DMS153 (cell line): Measurements from ENCODE around the gene SOD3.

Experiments
- DNase-seq: peaks from one replicate; lab custom pipeline; 2025; lab: John Stamatoyannopoulos, UW

Gene SOD3

GRCh38 chr4:24775032-24775605 lies 20.3 kb upstream of the SOD3 start:
- no peak for DNase-seq

GRCh38 chr4:24775750-24776149 lies 19.6 kb upstream of the SOD3 start:
- DNase-seq: no peak

- DNase-seq: no peak
Measured at GRCh38 chr4:24777536-24778463, 17.6 kb upstream of the SOD3 start.

- no peak for DNase-seq
Measured at GRCh38 chr4:24778464-24779225, 16.7 kb upstream of the SOD3 start.

DNA sequence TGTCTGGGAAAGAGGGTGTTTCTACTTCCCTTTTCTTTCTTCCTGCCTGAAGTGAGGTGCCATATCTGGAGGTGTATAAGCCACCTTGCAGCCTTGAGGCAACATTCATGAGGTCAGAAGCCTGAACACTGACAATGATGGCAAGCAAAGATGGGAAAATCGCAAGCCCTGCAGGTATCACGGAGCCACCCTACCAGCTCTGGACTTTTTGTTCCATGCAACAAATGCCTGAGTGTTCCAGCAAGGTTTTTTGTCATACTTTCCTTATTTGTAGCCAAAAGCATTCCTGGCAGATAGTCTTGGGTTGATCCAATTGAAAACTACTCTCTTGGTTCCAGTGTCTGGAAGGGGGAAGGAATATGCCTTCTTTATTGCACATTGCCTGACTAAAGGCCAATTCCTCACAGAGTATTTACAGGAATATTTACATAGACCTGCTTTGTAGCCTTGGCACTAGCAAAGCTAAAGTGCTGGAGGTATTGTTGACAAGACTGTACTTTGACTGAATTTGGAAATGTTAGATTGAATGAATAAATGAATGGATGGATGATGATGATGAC lies 14.4 kb upstream of the SOD3 start:
- no peak for DNase-seq

DNA sequence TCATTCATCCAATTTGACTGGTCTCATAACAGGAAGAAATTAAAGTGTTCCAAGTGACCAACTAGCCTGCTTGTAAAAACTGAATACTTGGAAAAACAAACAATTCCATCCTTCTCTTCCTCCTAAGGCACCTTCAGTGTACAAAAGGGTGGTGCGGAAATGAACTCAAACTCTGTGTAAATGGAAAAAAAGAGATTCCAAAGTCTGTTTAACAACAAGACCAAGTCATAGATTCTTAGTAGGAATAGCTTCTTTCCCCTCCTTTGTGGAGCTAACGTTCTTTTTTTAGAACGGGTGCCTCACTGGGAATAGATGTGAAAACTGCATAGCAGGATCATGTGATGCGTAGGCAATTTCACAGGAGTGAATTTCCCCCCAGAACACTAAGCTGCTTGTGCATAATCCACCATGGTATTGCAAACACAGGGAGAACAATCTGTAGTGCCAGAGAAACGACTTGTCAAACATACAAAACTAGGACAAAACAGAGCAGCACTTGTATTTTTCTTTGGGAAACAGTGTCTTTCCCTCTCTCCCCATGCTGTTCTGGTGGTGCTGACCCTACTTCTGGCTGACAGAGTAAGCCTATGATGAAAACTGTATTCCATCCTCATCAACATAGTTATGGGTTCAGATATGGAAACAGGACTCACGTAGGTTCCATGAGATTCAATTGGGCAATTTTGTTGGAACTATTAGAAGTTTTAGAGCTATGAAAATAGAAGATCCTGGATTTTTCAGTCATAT lies 13.2 kb upstream of the SOD3 start:
- DNase-seq: no peak

DNA sequence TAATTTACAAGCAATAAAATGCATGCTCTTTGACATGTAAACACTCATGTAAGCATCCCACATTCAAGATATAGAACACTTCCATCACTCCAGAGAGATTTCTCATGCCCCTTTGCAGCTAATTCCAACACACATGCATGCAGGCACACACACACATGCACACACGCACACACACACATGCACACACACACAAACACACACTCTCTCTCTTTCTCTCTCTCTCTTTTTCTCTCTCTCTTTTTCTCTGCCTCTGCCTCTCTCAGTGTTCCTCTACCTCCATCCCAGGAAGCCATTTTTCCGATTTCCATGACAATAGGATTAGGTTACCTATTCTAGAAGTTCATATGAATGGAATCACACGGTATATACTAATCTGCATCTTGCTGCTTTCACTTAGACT lies 11.9 kb upstream of the SOD3 start:
- DNase-seq: no peak

DNA sequence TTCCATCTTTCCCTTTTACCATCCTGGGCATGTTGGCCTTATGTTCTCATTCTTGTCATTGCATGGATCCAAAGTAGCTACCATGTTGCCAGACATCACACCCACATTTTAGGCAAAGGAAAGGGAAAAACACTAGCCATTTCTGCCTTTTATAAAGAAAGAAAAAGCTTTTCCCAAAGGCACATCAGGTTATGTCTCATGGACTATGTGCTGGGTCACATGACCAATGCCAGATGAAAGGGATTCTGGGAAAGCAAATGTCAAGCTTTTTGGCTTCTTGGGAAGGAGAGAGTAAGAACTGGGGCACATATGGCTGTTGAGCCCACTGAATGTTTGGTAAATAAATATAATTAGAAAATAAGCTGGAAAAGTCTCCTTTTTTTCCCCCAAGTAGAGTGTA lies 4.3 kb upstream of the SOD3 start:
- DNase-seq: no peak

DNA sequence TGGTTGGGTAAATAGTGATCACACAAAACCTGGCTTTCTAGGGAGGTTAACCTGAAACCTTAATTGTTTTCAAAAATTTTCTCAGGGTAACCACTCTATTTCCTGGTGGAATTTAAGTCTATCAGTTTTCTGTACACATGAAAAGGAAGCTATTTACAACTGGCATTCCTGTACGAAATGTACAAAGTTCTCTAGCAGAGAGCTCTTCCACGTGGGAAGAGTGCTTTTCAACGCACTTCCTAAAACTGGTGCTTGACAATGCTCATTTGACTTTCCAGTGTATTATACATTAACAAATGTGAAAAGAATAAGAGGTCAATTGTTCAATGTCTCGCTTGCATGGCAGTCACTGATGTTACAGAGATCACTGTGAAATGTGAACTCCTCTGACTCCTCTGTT lies 2.8 kb upstream of the SOD3 start:
- no peak for DNase-seq

DNA sequence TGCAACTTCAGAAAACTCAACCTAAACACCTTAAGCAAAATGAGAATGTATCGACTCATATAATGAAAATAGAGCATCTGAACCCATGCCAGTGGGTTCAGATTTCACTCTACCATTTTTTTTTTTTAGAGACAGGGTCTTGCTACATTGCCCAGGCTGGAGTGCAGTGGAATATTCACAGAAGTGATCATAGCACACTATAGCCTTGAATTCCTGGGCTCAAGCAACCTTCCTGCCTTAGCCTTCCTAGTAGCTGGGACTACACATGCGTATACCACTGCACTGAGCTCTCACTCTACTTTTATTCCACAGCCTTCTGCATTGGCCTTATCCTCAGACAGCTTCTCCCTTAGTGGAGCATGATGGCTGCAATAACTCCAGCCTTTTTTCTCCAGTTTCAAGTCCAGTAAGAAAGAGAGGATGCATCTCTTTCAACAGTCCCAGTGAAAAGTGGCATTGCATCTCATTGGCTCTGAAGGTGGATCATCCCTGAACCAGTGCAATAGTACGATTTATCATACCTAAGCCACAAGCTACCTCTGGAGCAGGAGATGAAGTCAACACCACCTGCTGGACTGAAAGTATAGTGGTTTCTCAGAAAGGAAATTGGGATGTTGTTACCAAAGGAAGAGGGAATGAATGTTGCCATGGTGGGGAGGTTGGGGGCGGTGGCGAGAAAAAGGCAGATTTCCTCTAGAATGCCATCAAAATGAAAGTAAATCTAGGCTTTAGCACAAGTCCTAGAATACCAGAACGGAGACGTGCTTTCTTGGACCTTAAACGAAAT lies 2.0 kb upstream of the SOD3 start:
- DNase-seq: no peak

DNA sequence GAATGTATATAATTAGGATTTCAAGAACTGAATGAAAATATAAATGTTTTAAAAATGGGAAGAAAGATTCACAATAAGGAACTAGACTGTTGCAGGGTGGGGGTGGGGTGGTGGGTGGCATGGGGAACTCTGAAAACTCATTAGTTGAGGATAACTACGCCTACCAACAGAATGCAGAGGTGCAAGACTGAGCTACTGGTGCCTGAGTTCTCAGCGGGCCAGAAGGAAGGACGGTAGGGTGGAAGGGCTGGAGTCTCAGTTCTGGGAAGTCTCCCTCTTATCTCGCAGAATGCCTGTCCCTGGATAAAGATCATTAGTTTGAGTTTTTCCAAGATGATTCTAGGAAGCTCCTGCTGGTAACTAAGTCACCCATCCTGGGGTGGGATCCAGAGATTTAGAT lies 1.3 kb upstream of the SOD3 start:
- no peak for DNase-seq

DNA sequence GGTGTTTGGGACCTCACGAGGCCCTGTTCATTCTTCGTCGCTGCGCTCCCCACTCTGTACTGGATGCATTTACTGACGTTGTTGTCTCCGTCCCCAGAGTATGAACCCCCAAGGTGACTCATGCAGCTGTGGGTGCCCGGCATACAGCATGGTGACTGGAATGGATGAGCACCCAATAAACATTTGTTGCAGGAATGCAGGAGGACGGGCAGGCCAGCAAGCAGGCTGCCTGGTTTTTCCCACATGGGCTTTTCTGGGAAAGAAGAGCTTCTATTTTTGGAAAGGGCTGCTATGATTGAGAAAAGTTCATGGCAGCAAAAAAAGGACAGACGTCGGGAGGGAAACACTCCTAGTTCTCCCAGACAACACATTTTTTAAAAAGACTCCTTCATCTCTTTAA lies 893 bp upstream of the SOD3 start:
- DNase-seq: no peak

GRCh38 chr4:24795666-24796381 lies 451 bp downstream of the SOD3 start:
- DNase-seq: no peak

DNA sequence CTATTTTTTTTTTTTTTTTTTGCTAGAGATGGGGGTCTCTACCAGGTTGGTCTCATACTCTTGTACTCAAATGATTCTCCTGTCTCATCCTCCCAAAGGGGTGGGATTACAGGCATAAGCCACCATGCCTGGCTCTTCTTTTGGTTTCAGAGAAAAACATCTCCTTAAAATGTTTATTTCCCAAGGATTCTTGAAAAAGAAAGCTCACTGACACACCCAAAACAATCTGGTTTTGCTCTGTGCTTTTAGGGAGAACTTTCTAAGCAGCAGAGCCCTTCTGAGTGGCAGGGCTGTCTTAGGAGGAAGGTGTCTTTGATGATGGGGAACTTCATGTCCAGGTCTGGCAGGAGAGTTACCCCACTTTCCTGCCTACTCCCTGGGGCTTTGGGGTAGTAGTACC lies 1.2 kb downstream of the SOD3 start:
- no peak for DNase-seq

GRCh38 chr4:24798036-24798610 lies 2.8 kb downstream of the SOD3 start:
- DNase-seq: no peak

- DNase-seq: no peak
Measured at GRCh38 chr4:24799196-24799543, 3.8 kb downstream of the SOD3 start.

DNA sequence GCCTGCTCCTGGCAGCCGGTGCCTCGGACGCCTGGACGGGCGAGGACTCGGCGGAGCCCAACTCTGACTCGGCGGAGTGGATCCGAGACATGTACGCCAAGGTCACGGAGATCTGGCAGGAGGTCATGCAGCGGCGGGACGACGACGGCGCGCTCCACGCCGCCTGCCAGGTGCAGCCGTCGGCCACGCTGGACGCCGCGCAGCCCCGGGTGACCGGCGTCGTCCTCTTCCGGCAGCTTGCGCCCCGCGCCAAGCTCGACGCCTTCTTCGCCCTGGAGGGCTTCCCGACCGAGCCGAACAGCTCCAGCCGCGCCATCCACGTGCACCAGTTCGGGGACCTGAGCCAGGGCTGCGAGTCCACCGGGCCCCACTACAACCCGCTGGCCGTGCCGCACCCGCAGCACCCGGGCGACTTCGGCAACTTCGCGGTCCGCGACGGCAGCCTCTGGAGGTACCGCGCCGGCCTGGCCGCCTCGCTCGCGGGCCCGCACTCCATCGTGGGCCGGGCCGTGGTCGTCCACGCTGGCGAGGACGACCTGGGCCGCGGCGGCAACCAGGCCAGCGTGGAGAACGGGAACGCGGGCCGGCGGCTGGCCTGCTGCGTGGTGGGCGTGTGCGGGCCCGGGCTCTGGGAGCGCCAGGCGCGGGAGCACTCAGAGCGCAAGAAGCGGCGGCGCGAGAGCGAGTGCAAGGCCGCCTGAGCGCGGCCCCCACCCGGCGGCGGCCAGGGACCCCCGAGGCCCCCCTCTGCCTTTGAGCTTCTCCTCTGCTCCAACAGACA lies 4.4 kb downstream of the SOD3 start:
- DNase-seq: no peak

DNA sequence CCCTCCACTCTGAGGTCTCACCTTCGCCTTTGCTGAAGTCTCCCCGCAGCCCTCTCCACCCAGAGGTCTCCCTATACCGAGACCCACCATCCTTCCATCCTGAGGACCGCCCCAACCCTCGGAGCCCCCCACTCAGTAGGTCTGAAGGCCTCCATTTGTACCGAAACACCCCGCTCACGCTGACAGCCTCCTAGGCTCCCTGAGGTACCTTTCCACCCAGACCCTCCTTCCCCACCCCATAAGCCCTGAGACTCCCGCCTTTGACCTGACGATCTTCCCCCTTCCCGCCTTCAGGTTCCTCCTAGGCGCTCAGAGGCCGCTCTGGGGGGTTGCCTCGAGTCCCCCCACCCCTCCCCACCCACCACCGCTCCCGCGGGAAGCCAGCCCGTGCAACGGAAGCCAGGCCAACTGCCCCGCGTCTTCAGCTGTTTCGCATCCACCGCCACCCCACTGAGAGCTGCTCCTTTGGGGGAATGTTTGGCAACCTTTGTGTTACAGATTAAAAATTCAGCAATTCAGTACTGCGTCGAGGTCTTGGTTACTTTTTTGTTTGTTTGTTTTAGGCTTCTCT lies 5.0 kb downstream of the SOD3 start:
- no peak for DNase-seq
